Esophagus muscularis mucosa (tissue), 4 donors: ENCODE measurements around the gene GNB5.

Source experiments
- CTCF ChIP-seq, 3 experiments: fragments of 200-600 bp in 2 of 3; fragments of 450-650 bp in 1 of 3; sonication (generic) in 2 of 3; IDR thresholded peaks; one replicate each; pipeline ENCODE4 v1.5.1; 2017 to 2019; ENCODE audit warnings: antibody characterized with exemption in 3 of 3, mild to moderate bottlenecking in 2 of 3, moderate library complexity in 1 of 3
- EP300 ChIP-seq: sonication (generic); formaldehyde crosslinking; IDR thresholded peaks from one replicate; pipeline ENCODE4 v1.6.1; 2017; ENCODE audit warnings: antibody characterized with exemption
- POLR2A ChIP-seq: fragments of 450-650 bp; IDR thresholded peaks from one replicate; pipeline ENCODE4 v1.6.1; 2017; ENCODE audit warnings: antibody characterized with exemption, moderate library complexity, mild to moderate bottlenecking, low read depth
- POLR2AphosphoS5 ChIP-seq, 2 donors: sonication (generic); formaldehyde crosslinking; IDR thresholded peaks; one replicate each; pipeline ENCODE4 v1.6.1; 2017; ENCODE audit warnings: antibody characterized with exemption in 2 of 2

- TF ChIP-seq EP300 (no peak), POLR2A (no peak), CTCF (IDR thresholded peaks at IDR 0.05) (no peak), POLR2AphosphoS5 (IDR thresholded peaks at IDR 0.05) (no peak)
Measured at GRCh38 chr15:52220251-52220650, 29.1 kb upstream of the GNB5 start.
